Effector CD4-positive, alpha-beta T cell (primary cell): ENCODE data around the gene SYK.

Experiments used
- DNase-seq: peaks from one replicate; pipeline ENCODE4 v3.0.0-alpha.2; 2020

SYK gene

DNA sequence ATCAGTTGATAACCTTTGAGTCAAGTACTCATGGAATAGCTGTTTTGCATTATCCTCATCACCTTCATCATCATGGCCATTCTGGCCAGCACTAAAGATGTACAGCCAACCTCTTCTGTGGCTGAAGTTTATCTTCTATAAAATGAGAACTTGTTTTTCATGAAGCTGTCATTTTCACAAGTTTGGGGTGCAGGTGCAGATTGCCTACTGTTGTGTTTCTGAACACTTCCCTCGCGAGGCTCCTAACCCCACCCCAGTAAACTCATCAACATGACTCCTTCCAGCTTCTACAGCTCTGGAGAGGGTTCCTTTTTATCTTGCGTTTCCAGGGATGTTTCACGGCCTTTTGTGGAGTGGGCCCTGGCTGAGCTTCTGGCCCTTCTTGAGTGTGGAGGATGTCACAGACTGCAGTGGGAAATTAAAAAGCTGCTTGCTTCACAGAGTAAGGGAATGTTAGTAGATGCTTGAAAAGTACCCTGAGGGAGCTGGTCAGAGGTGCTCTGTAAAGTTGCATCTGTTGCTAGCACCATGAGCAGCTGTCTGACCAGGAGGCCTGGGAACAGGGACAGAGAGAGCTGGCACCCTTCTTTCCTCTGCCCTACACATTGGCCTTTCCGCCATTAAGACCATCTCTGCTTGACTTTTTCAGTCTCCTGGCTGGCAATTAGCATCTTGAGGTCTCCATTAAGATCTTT is 24.9 kb downstream of the SYK start:
- no peak for DNase-seq

DNA sequence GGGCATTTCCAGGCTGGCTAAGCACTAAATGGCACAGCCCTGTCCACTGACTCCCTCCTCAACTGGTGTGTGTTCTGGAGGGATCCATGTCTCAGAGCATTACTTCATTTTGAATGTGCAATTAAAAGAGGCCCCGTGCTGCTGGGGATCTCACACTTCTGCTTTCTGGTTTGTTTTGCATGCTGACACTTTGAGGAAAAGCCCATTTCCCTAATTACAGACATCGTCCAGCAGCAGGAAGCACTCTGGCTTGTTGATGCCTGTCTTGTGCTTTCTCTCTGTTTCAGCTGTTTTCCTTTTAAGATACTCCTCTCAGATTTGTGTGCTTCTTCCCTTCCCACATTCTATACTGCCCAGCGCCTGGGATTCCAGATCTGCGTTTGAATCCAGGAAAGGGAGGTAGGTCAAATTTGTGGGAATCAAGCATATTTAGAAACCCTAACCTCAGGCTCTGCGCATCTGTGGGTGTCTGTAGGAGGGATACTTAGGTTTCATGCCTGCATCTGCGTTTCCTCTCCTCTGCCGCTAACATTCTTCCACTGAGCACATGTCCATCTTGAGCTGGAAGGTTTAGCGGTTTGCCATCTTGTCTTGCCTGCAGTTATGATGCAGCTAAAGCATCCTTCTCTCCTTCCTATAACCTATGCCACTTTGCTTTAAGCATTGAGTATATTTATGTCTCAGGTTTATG is 25.7 kb downstream of the SYK start:
- DNase-seq = no peak

DNA sequence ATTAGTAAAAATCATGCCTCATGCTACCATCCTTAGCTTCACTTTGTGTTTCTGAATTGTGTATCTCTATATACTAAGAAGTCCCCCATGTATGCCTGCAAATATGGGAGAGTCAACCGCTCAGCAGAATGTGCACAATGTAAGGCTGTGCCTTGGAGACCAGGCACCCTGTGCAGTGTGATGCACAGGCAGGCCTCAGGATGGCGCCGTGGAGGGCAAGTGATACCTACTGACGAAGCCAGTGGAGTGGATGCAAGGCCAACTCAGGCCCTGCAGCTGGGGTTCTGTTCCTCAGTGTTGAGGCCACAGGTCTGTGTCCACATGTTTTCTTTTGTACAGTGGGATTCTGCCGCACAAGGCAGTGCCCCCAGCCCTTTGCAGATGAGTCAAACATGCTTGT is 28.4 kb downstream of the SYK start:
- no peak for DNase-seq

DNA sequence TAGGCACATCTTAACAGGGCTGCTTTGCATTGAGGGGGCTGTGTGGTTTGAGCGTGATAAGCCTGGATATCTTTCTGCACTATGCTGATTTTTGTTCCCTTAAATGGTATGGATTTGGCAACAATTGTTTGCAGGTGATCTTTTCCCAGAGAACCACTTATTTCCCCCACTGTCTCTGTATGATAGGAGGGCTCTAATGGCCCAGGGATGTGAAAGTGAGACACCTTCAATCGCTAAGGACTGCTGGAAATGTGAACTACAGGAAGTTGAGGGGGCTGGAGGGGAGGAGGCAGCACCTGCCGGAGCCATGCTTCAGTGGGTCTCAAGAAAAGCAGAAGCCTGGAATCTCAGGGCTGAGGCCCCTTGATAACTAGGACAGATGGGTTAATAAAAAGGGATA is 29.4 kb downstream of the SYK start:
- no peak for DNase-seq

DNA sequence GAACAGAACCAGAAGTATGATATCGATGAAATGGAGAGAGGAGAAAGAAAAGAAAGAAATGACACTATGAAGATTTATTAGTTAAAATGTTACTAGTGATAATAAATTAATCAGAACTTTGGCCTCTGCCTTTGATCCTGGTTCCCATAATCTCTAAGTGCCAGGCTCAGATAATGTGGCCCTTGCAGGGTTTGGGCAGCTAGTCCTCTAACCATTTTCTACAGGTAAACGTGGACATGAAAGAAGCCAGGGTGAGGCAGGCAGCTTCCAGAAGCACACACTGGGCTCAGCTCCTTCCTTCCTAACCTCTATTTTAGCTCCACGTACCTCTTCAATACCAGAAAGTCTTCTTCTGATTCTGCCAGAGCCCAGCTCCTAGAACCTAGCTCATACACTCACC is 30.6 kb downstream of the SYK start:
- no peak for DNase-seq

DNA sequence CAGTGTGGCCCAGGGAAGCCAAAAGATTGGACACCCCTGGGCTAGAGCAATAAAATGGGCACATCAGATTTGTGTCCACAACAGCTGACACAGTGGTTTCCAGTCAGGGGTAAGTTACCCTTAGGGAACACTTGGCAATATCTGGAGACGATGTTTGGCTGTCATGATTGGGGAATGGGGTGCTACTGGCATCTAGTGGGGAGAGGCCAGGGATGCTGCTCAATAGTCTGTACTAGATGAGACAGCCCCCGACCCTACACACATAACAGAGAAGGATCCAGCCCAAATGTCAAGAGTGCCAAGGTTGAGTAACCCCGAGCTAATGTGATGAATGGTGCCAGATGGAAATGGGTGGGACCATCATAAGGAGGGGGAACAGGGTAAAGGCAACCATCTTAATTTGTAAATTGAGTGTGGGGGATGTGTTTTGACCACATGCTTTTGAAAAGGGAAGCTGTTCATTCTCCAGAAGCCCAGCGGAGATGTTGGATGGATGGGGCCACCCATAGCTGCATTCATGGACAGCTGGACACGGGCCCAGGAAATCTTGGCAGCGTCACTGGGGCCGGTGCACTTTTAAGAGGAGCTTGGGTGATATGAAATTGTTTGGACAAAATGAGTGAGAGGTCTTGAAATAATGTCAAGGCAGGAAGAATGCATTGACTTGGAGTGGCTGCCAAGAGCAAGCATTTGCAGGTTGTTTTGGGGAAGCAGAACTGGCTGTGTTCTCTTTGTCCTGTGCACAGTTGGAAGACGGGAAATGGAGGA is 33.4 kb downstream of the SYK start:
- DNase-seq = no peak

DNA sequence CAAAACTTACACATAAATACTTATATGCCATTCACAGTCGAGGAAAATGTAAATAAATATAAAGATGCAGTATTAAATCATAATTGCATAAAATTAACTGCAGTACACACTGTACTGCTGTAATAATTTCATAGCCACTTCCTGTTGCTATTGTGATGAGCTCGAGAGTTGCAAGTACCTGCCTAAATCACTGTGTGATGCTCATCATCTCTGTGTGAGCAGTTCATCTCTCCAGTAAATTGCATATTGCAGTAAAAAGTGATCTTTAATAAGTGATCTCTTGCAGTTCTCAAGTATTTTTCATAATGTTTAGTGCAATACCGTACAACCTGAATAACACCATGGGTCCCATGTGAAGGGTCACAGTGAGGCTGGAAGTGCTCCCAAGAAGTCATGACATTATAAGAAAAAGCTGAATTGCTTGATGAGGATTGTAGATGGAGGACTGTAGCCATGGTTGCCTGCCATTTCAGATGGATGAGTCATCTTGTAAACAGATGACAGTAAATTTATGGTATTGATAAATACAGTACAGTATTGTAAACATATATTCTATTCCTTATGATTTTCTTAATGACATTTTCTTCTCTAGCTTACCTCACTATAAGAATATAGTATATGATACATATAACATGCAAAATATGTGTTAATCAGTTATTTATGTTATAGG is 34.9 kb downstream of the SYK start:
- no peak for DNase-seq

DNA sequence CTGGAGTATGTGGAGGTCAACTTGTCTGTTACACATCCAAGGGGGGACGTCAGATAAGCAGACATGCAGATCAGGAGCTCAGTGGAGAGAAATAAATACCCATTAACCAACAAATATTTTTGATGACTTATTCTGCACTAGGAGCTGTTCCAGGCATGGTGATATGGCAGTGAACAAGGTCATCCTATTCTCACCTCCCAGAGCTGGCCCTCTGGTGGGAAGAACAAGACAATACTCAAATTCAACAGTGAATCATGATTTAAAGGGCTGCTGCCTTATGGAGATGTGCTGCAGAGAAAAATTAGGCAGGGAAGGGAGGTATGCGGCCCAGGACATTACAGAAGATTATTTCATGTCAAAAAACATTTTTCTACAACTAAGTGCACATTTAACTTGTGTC is 36.5 kb downstream of the SYK start:
- DNase-seq = no peak

DNA sequence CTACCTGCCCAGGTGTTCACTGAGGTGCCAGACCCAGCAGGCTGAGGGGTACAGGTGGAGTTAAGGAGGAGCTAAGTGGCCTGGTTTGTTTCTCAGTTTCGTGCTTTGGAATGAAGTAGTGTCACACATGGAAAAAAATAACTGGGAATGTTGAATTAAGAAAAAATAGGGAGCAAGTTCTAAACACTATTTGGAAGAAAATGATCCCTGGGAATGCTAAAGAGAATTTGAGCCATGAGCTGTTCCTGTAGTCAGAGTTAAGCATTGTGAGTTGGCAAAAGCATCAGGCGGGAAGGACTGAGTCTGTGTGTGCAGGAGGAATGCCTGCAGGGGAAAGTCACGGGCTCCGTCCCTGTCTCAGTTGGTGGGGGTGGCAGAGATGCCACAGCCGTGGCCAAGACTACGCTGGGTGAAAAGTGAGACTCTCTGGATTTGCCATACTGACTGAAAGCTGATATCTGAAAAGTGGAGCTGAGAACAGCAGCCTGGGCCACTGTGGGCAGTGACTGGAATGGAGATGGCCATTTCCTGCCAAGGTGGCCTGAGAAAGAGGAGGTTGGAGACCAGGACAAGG is 37.0 kb downstream of the SYK start:
- no peak for DNase-seq

DNA sequence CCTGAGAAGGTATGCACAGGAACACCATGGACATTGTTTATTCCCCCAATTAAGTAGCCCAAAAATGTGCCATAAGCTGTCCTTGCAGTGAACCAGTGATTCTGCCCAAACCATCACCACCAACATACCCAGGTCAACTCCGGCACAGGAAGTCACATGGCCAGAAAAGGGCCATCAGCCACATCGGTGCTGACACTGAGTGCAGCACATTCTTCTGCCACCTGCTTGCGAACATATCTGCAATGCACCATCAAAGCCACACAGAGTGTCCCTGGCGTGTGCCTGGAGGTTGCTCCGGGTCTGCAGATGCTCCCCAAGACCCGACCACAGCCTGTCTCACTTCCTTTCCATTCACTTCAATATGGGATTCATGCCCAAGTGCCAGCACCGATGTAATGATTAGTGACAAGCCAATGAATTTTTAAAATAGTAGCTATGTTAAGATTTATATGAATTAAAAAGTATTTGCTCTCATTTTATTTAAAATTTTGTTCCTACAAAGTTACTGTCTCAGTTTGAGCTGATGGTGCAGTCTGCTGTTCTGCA is 37.6 kb downstream of the SYK start:
- DNase-seq = no peak

DNA sequence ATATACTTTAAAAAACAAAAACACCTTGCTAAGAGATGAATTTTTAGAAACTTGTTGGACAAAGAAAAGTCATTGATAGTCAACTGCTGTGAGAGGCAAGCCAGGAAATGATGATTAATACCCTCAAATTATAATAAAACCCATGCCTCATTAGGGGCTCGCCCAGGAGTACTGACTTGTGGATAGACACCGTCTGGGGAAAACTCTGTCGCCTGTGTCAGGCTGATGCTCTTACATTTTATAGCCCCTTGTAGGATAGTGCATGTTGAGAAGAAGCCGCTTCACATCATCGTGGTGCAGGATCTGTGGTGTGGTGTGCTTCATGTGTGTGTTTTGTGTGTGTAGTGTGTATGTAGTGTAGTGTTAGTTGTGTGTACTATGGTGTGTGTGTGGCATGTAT is 39.1 kb downstream of the SYK start:
- no peak for DNase-seq

DNA sequence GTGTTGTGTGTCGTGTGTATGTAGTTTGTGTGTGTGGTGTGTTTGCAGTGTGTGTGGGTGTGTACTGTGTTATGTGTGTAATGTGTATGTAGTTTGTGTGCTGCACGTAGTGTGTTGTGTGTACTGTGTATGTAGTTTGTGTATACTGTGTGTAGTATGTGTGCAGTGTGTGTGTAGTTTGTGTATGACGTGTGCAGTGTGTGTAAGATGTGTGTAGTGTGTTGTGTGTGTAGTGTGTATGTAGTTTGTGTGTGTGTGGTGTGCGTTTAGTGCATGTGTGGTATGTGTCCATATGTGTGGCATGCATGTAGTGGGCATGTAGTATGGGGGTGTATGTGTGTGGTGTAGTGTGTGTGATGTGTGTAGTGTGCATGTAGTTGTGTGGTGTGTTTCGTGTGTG is 39.6 kb downstream of the SYK start:
- DNase-seq = no peak

DNA sequence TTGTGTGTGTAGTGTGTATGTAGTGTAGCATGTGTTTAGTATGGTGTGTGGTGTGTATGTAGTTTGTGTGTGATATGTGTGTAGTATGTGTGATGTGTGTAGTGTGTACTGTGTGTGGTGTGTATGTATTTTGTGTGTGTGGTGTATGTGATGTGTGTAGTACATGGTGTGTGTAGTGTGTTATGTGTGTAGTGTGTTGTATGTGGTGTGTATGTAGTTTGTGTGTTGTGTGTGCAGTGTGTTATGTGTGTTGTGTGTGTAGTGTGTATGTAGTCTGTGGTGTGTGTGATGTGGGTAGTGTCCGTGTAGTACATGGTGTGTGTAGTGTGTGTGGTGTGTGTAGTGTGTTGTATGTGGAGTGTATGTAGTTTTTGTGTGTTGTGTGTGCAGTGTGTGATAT is 40.0 kb downstream of the SYK start:
- DNase-seq = no peak

DNA sequence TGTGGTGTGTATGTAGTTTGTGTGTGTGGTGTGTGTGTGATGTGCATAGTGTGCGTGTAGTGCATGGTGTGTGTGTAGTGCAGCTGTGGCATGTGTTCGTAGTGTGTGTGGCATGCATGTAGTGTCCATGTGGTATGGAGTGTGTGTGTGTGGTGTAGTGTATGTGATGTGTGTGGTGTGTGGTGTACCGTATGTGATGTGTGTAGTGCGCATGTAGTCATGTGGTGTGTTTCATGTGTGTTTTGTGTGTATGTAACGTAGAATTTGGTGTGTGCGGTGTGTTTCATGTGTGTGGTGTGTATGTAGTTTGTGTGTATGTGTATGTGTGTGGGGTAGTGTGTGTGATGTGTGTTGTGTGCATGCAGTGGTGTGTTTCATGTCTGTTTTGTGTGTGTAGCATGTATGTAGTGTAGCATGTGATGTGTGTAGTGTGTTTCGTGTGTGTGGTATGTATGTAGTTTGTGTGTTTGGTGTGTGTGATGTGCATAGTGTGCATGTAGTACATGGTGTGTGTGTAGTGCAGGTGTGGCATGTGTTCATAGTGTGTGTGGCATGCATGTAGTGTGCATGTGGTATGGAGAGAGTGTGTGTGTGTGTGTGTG is 40.7 kb downstream of the SYK start:
- no peak for DNase-seq

DNA sequence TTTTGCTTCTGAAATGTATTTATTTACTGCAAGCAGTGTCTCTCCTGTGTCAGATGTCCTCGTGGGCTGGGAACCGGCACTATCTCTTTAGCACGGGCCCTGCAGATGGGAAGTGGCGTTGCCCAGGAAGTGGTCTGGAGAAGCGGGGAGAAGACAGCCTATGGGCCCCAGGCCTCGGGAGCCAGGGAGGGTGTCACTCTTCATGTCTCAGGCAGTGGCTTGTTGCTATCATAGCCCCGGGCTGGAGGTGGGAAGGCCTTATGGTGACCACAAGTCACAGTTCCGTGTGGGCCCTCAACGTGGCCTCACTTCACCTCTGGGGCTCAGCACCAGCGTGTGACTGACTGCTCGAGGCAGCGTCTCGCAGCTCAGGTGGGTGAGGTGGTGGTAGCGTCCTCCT is 41.4 kb downstream of the SYK start:
- no peak for DNase-seq

DNA sequence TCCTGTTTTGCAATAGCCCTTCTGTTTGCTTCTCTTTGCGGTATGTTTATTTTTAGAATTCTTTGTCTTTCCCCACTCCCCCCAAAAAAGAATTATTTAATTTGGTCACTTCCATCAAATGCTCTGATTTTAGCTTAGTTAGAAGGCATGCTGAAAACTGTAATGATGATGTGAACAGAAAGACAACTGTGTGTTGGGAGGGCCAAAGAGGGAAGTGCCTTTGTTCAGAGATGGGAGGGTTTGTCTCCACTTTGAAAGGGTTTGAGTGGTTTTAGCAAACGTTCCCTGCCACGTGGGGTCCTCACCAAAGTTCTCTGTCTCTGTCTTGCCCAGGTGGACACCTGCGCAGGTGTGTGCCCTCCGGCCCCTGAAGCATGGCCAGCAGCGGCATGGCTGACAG is 41.9 kb downstream of the SYK start:
- no peak for DNase-seq

DNA sequence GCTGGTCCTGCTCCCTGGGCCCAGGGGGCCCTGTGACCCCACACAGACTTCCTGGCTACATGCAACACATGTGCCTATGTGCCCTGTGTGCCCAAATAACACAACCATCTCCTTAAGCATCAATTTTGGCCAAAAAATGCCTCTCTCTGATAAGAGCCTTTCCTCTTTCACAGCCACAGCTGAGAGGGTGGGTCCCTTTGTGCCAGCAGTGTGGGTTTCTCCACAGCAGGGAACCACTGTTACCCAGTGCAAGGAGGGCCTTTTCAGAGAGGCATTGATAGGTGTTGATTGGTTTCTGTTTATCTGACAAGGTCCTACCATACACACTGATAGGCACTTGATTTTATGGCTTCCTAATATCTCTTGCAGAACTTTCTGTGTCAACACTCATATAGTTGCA is 42.7 kb downstream of the SYK start:
- DNase-seq = no peak

DNA sequence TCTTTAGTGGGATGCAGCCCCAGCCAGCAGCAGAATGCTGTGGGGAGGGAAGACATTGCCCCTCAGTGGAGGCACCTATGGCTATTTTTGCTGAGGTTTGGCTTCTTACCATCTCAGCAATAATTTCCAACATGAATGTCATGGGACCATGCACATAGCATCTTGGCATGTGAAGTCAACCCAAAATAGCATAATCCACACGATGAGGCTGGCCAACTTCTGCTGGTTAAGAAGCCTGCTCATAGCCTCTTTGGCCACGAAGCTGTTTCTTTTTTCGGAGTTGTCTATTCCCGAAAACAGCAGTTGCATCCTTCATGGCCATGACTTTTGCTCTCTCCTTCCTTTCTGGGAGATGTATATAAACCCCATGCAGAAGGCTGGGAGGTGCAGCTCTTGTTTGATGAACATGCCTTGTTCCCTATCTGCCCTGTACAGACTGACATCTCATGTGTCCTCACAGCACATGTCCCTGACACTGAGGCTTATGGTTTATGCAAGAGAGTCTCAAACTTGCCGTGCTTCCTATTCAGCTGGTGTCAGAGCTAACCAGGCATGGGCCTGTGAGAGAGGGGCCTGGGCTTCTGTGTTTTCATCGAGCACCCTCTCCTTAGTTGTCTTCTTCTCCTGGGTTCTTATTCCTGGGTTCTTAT is 45.3 kb downstream of the SYK start:
- no peak for DNase-seq

DNA sequence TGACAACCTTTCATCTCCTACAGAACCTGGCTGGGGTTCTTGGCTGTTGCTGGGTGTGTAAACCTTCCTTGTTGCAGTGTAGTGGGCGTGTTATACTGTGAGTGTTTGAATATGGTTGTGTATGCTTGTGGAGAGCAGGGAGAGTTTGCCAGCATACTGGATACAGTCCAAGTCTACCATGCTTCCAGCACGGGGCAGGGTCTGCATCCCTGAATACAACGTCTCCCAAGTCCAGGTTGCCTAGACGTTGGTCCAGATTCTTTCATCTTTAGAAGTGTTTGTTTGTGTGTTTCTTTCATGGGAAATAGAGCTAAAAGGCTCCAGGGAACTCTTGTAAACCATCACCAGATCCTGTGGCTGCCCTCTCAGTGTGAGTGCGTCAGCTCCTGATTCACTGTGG is 46.4 kb downstream of the SYK start:
- no peak for DNase-seq

DNA sequence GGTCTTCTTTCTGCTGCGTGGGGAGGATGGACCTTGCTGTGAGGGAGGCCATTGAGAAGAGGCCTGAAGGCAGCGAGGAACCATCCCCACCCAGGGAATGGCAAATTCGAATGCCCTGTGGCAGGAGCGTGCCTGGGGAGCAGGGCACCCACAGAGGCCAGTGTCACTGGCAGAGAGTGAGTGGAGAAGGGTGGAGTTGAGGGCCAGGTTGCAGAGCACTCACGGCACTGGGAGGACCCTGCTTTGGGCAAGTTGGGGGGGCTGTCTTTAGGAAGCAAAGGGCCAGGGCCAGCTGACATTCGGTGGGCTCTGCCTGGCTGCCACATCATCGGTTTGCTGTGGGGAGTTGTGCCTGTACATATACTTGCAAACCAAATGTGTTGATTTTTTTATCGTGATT is 47.2 kb downstream of the SYK start:
- no peak for DNase-seq

DNA sequence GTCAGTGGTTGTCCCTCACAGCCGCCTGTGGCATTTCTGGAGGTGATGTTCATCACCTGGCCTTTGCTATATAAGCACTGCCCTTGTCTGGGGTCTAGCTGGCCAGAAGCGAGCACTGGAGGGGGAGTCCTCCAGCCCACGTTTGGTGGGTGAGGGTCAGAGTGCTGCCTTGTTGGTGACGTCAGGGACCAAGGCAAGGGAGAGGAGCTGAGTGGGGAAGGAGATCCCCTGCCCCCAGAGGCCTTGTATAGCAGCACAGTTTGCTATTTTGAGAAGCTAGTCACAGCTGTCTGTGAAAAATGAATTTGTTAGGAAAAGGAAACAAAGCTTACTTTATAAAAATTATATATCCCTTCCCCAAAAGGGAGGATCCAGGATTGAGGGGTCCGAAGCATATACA is 49.8 kb downstream of the SYK start:
- DNase-seq = no peak

DNA sequence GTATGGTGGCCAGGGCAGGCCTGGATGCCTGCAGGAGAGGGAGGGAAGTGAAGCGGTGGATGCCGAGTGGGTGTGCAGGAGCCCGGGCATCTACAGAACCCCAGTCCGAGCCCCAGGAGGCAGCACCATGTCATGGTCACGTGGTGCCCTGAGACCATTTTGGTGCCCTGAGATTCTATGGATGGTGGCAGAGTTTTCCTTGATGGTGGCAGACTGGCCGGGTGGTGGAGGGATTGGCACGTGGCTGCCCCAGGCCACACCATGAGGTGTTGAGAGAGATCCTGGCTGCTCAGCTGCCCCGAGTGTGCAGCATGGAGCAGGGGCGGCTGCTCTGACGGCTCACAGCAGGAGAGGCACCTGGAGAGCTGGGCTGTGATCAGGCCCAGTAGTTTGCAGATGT is 52.3 kb downstream of the SYK start:
- DNase-seq = no peak
